GM12891 (cell line): Measurements from ENCODE around the gene OSM.

Experiments
- DNase-seq: peaks from one replicate; pipeline ENCODE4 v3.0.0; 2011; ENCODE audit warnings: low spot score; ENCODE audit not compliant: insufficient read length
- FAIRE-seq: peaks from 2 replicates; lab custom pipeline; 2011; peaks lifted over from hg19 to GRCh38; lab: Jason Lieb, UNC
- PAX5 ChIP-seq: IDR thresholded peaks from 2 replicates; pipeline ENCODE4 v1.6.1; 2011; ENCODE audit warnings: low read length, moderate library complexity, mild to moderate bottlenecking; ENCODE audit not compliant: insufficient read depth, severe bottlenecking
- POLR2A ChIP-seq: IDR thresholded peaks from 2 replicates; pipeline ENCODE4 v1.6.1; 2011; ENCODE audit warnings: low read depth, low read length, control low read depth
- POLR2AphosphoS5 ChIP-seq: IDR thresholded peaks from 2 replicates; pipeline ENCODE4 v1.6.1; 2011; ENCODE audit warnings: low read depth, low read length, control low read depth
- POU2F2 ChIP-seq: IDR thresholded peaks from 2 replicates; pipeline ENCODE4 v1.6.1; 2011; ENCODE audit warnings: low read depth, mild to moderate bottlenecking, control low read depth, low read length, moderate library complexity
- SPI1 ChIP-seq: IDR thresholded peaks from 2 replicates; pipeline ENCODE4 v1.6.1; 2011; ENCODE audit warnings: low read depth, low read length, control low read depth
- TAF1 ChIP-seq: IDR thresholded peaks from 2 replicates; pipeline ENCODE4 v1.6.1; 2011; ENCODE audit warnings: low read depth, low read length, control low read depth

OSM gene

GRCh38 chr22:30308093-30308492, 41.4 kb upstream of the OSM start:
- DNase-seq (no peak), FAIRE-seq (peak; percentile 52)
- TF ChIP-seq POU2F2 (no peak), PAX5 (no peak), TAF1 (no peak), POLR2AphosphoS5 (no peak), POLR2A (no peak), SPI1 (no peak)

- TF ChIP-seq SPI1 (no peak), POU2F2 (no peak), POLR2A (no peak), TAF1 (no peak), POLR2AphosphoS5 (no peak), PAX5 (no peak)
- DNase-seq: no peak
- peak; percentile 78 for FAIRE-seq
Observed at GRCh38 chr22:30307041-30307574, 40.5 kb upstream of the OSM start.

GRCh38 chr22:30306627-30307011, 40.0 kb upstream of the OSM start:
- FAIRE-seq: no peak
- TF ChIP-seq POLR2A (no peak), PAX5 (no peak), SPI1 (no peak), POLR2AphosphoS5 (no peak), TAF1 (no peak), POU2F2 (no peak)
- DNase-seq: no peak

- FAIRE-seq (peak; percentile 28), DNase-seq (no peak)
- no peak; the same call in 1 of the 2 replicates for TF ChIP-seq POLR2A
- no peak for TF ChIP-seq SPI1
- no peak for TF ChIP-seq PAX5
- TF ChIP-seq TAF1: no peak
- TF ChIP-seq POLR2AphosphoS5: no peak
- no peak for TF ChIP-seq POU2F2
Observed at GRCh38 chr22:30305906-30306626, 39.4 kb upstream of the OSM start.

GRCh38 chr22:30305519-30305905, 38.9 kb upstream of the OSM start:
- peak; percentile 60 for DNase-seq
- FAIRE-seq: peak; percentile 91
- TF ChIP-seq POU2F2: no peak
- TF ChIP-seq POLR2A: peak; percentile 60; the same call in 1 of the 2 replicates
- peak; percentile 28; the same call in 1 of the 2 replicates for TF ChIP-seq SPI1

GRCh38 chr22:30304495-30305244, 38.0 kb upstream of the OSM start:
- TF ChIP-seq POU2F2 (no peak), SPI1 (no peak), POLR2AphosphoS5 (no peak), POLR2A (no peak), TAF1 (no peak), PAX5 (no peak)
- FAIRE-seq (no peak), DNase-seq (no peak)

GRCh38 chr22:30302810-30303138, 36.1 kb upstream of the OSM start:
- DNase-seq (no peak), FAIRE-seq (peak; percentile 77)
- no peak for TF ChIP-seq POLR2AphosphoS5
- no peak for TF ChIP-seq POU2F2
- TF ChIP-seq TAF1: no peak

GRCh38 chr22:30301995-30302809, 35.6 kb upstream of the OSM start:
- TF ChIP-seq TAF1 (no peak), POLR2A (no peak), SPI1 (peak; percentile 87)
- FAIRE-seq: peak; percentile 54

GRCh38 chr22:30299322-30299721, 32.7 kb upstream of the OSM start:
- FAIRE-seq (no peak), DNase-seq (no peak)
- TF ChIP-seq PAX5 (no peak), POU2F2 (no peak), SPI1 (no peak), TAF1 (no peak), POLR2A (no peak), POLR2AphosphoS5 (no peak)

More at GRCh38 chr22:30301995-30302809, 35.6 kb upstream of the OSM start:
- DNase-seq: no peak

- TF ChIP-seq PAX5 (no peak), POLR2A (no peak), TAF1 (no peak), SPI1 (no peak), POU2F2 (no peak), POLR2AphosphoS5 (no peak)
- no peak for DNase-seq
Observed at GRCh38 chr22:30297991-30298701, 31.5 kb upstream of the OSM start.

More at GRCh38 chr22:30297991-30298701, 31.5 kb upstream of the OSM start:
- no peak for FAIRE-seq
